Hepatocyte (in vitro differentiated cells): Measurements from ENCODE around the gene SPACA4. TPM values are rescaled to one million over a fixed set of nuclear protein-coding genes. Genes with fewer than 3 reads are reported as not detected.

Source experiments
- DNase-seq: peaks from one replicate; pipeline ENCODE4 v3.0.0-alpha.2; 2016; ENCODE audit warnings: low spot score
- H2AFZ ChIP-seq: fragments of 200-600 bp; sonication (generic); 2 replicates; pipeline ENCODE4 v1.6.0; 2016; ENCODE audit warnings: antibody characterized with exemption, mild to moderate bottlenecking
- H3K27ac ChIP-seq: fragments of 200-600 bp; sonication (generic); 2 replicates; pipeline ENCODE4 v1.5.1; 2016; ENCODE audit warnings: mild to moderate bottlenecking
- H3K27me3 ChIP-seq: fragments of 200-600 bp; sonication (generic); 2 replicates; pipeline ENCODE4 v1.6.1; 2016
- H3K36me3 ChIP-seq: fragments of 200-600 bp; sonication (generic); replicated peaks from 2 replicates; pipeline ENCODE4 v1.5.1; 2016; ENCODE audit warnings: low read depth; ENCODE audit not compliant: insufficient read depth
- H3K4me1 ChIP-seq: fragments of 200-600 bp; sonication (generic); 2 replicates; pipeline ENCODE4 v1.5.1; 2016; ENCODE audit warnings: mild to moderate bottlenecking, moderate library complexity; ENCODE audit not compliant: insufficient read depth
- H3K4me2 ChIP-seq: fragments of 200-600 bp; sonication (generic); 2 replicates; pipeline ENCODE4 v1.6.0; 2016
- H3K4me3 ChIP-seq: fragments of 200-600 bp; sonication (generic); 2 replicates; pipeline ENCODE4 v1.5.1; 2016; ENCODE audit warnings: mild to moderate bottlenecking
- H3K79me2 ChIP-seq: fragments of 200-600 bp; sonication (generic); 2 replicates; pipeline ENCODE4 v1.6.0; 2017; ENCODE audit warnings: mild to moderate bottlenecking
- H3K9me2 ChIP-seq: fragments of 200-600 bp; sonication (generic); replicated peaks from 2 replicates; pipeline ENCODE4 v1.6.0; 2017; ENCODE audit warnings: mild to moderate bottlenecking; ENCODE audit not compliant: insufficient read depth
- H3K9me3 ChIP-seq: fragments of 200-600 bp; sonication (generic); 2 replicates; pipeline ENCODE4 v1.5.1; 2016; ENCODE audit warnings: low read depth, mild to moderate bottlenecking
- H4K20me1 ChIP-seq: fragments of 200-600 bp; sonication (generic); 2 replicates; pipeline ENCODE4 v1.6.0; 2016; ENCODE audit warnings: mild to moderate bottlenecking; ENCODE audit not compliant: insufficient read depth, poor library complexity, severe bottlenecking
- CTCF ChIP-seq: fragments of 200-600 bp; sonication (generic); IDR thresholded peaks from 2 replicates; pipeline ENCODE4 v1.5.1; 2016; ENCODE audit warnings: antibody characterized with exemption, mild to moderate bottlenecking; ENCODE audit not compliant: poor library complexity
- EZH2 ChIP-seq: fragments of 200-600 bp; sonication (generic); IDR thresholded peaks from 2 replicates; pipeline ENCODE4 v1.6.1; 2016; ENCODE audit warnings: antibody characterized with exemption, mild to moderate bottlenecking, borderline replicate concordance
- EZH2phosphoT487 ChIP-seq: fragments of 200-600 bp; sonication (generic); IDR thresholded peaks from one replicate; pipeline ENCODE4 v1.6.1; 2018; ENCODE audit warnings: antibody characterized with exemption, mild to moderate bottlenecking, low read depth, moderate library complexity; ENCODE audit not compliant: unreplicated experiment, severe bottlenecking
- WGBS: methylation state at CpG from one replicate; pipeline ENCODE4 v1.1.6; 2016; ENCODE audit warnings: low lambda C conversion rate; ENCODE audit errors: missing lambda C conversion rate; 5-methylcytosine and 5-hydroxymethylcytosine counted together
- polyA plus RNA-seq: library from polyadenylated mRNA; unstranded; fragments of >200 nt; fragmentation: Nextera tagmentation; extraction: Ambion mirVana; gene quantifications from 2 replicates; pipeline ENCODE4 v1.2.1, GENCODE V29; 2016
- total RNA-seq: library from RNA; depleted of rRNA; stranded (reverse); fragments of >200 nt; gene quantifications from 2 replicates; pipeline ENCODE4 v1.2.3, GENCODE V29; 2014

The SPACA4 gene
- total and polyA plus RNA-seq, 2 experiments from 2014 or later: 0.30 TPM; not detected in 1

GRCh38 chr19:48634424-48635262 lies 28.1 kb downstream of the SPACA4 start:
- Histone ChIP-seq H3K27ac (peak overlapping the region; percentile 81), H3K27me3 (no peaks in the 10 kb centered on the region), H4K20me1 (no peaks in the 10 kb centered on the region), H3K4me3 (no peak overlapping the region), H3K36me3 (no peaks in the 10 kb centered on the region), H3K9me3 (no peaks in the 10 kb centered on the region), H3K4me1 (peaks cover 37% of the 10 kb centered on the region), H3K4me2 (peak overlapping the region; percentile 76), H3K79me2 (peaks cover 5% of the 10 kb centered on the region), H2AFZ (no peak overlapping the region), H3K9me2 (no peaks in the 10 kb centered on the region)
- DNase-seq: peak; percentile 98
- WGBS: 15% methylated on average over 34 of the region's 37 CpGs
- no peak for TF ChIP-seq EZH2
- no peak for TF ChIP-seq EZH2phosphoT487

GRCh38 chr19:48635263-48635965 lies 28.9 kb downstream of the SPACA4 start:
- Histone ChIP-seq H2AFZ (peak overlapping the region; percentile 22), H3K4me2 (peak overlapping the region; percentile 76), H3K27me3 (no peaks in the 10 kb centered on the region), H3K9me2 (no peaks in the 10 kb centered on the region), H3K9me3 (no peaks in the 10 kb centered on the region), H3K4me1 (peaks cover 29% of the 10 kb centered on the region), H3K36me3 (no peaks in the 10 kb centered on the region), H3K4me3 (peak overlapping the region; percentile 43), H4K20me1 (no peaks in the 10 kb centered on the region), H3K27ac (peak overlapping the region; percentile 81), H3K79me2 (peaks cover 5% of the 10 kb centered on the region)
- DNase-seq: peak; percentile 90
- WGBS: 16% methylated on average over 9 of the region's 67 CpGs
- TF ChIP-seq EZH2phosphoT487: no peak
- TF ChIP-seq CTCF: no peak
- TF ChIP-seq EZH2: no peak

- no peak for TF ChIP-seq EZH2
- TF ChIP-seq EZH2phosphoT487: no peak
- no peak for TF ChIP-seq CTCF
- peak overlapping the region; percentile 78 for H3K27ac ChIP-seq
- peak overlapping the region; percentile 43 for H3K4me3 ChIP-seq
- H3K36me3 ChIP-seq: no peaks in the 10 kb centered on the region
- no peaks in the 10 kb centered on the region for H3K9me2 ChIP-seq
- peak overlapping the region; percentile 22 for H2AFZ ChIP-seq
- H3K27me3 ChIP-seq: no peaks in the 10 kb centered on the region
- H4K20me1 ChIP-seq: no peaks in the 10 kb centered on the region
- no peaks in the 10 kb centered on the region for H3K9me3 ChIP-seq
- H3K4me1 ChIP-seq: peaks cover 21% of the 10 kb centered on the region
- WGBS: 8% methylated on average over 31 of the region's 35 CpGs
- peak overlapping the region; percentile 76 for H3K4me2 ChIP-seq
- DNase-seq: peak; percentile 60
- H3K79me2 ChIP-seq: peaks cover 5% of the 10 kb centered on the region
Observed at GRCh38 chr19:48635966-48636858, 29.7 kb downstream of the SPACA4 start.
